Activated T-cell treated with anti-CD3 and anti-CD28 coated beads, Interleukin-2, amount 50 U/mL, for 24 hours (primary cell): ENCODE results near the gene CARD11.

Source experiments
- DNase-seq: peaks from one replicate; pipeline ENCODE4 v3.0.0-alpha.2; 2020
- H3K27ac Mint-ChIP-seq: 2 replicates; pipeline ENCODE4 v1.8.0; 2020; ENCODE audit warnings: mild to moderate bottlenecking, mixed read lengths
- H3K27me3 Mint-ChIP-seq: 2 replicates; pipeline ENCODE4 v1.8.0; 2020; ENCODE audit warnings: mixed read lengths
- H3K36me3 Mint-ChIP-seq: 2 replicates; pipeline ENCODE4 v1.8.0; 2020; ENCODE audit warnings: low read depth, mixed read lengths
- H3K4me1 Mint-ChIP-seq: 2 replicates; pipeline ENCODE4 v1.8.0; 2020; ENCODE audit warnings: low read depth, mixed read lengths
- H3K4me3 Mint-ChIP-seq: 2 replicates; pipeline ENCODE4 v1.8.0; 2020; ENCODE audit warnings: mild to moderate bottlenecking, moderate library complexity, mixed read lengths
- H3K9me3 Mint-ChIP-seq: 2 replicates; pipeline ENCODE4 v1.8.0; 2020; ENCODE audit warnings: mixed read lengths

CARD11 gene

DNA sequence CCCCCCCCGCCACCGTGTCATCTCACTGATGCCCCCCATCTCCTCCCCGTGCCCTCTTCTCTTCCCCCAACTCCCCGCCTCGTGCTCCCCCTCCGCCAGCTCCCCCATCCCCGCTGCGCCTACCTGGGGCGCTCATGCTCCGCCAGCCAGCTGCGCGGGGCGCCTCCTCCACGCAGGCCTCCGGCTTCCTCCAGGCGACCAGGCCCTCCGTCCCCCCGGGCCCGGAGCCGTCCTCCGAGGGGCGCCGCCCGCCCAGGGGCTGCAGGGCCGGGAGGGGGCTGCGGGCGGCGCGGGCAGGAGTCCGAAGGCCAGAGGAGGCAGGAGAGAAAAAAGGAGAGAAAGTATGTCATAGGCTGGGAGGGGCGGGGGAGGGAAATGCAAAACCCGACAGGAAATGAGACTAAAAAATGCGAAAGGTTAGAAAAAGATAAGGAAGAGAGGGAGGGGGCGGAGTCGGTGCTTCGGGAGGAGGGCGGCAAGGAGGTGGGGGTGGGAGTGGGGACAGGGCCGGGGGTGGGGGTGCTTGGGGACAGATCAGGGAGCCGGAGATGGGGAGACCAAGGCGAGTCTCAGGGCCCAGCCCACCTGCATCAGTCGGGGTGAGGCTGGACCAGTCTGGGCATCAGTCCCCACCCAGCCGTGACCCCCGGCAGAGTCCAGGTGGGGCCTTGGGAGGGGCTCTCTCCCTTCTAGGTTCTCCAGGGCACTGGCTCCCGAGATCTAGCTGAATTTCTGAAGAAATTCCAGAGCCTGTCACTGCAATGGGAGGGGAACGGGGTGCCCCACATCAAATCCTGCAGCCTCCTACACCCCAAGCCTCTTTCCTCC is at the start of gene CARD11:
CARD11 (minus strand) TSS at position 324 of the 828 bp plus-strand sequence. CDS start 85,361 bp downstream, outside the sequence.
- H3K27me3 Mint-ChIP-seq: no peaks in the 10 kb centered on the region
- peak within 1 kb of the TSS; percentile 97 for H3K27ac Mint-ChIP-seq
- peaks cover 38% of the 10 kb centered on the region for H3K36me3 Mint-ChIP-seq
- no peaks in the 10 kb centered on the region for H3K9me3 Mint-ChIP-seq
- H3K4me3 Mint-ChIP-seq: peak within 1 kb of the TSS; percentile 97
- peaks cover 47% of the 10 kb centered on the region for H3K4me1 Mint-ChIP-seq
- DNase-seq: peak; percentile 78

DNA sequence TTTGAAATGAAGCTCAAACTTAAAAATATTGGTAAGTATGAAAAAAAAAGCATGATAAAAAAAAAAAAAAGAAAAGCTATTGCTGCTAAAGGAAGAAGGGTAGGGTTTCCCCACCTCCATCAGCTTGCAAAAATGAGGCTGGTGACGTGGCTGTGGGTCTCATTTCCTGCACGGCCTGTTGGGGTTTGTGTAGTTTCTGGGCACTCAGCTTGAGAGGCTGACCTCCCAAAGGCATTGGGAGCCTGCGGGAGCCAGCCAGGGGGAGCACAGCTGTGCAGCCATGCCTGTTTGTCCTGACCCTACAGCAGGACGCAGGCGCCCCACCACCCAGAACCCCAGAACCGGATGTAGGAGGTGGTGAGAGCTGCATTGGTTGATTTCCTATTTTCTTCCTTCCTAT is 48.8 kb upstream of the CARD11 start:
- H3K9me3 Mint-ChIP-seq: no peaks in the 10 kb centered on the region
- peaks cover 75% of the 10 kb centered on the region for H3K4me1 Mint-ChIP-seq
- peak overlapping the region; percentile 91 for H3K27ac Mint-ChIP-seq
- peak; percentile 74 for DNase-seq
- H3K4me3 Mint-ChIP-seq: peak overlapping the region; percentile 50
- no peaks in the 10 kb centered on the region for H3K27me3 Mint-ChIP-seq
- no peaks in the 10 kb centered on the region for H3K36me3 Mint-ChIP-seq

DNA sequence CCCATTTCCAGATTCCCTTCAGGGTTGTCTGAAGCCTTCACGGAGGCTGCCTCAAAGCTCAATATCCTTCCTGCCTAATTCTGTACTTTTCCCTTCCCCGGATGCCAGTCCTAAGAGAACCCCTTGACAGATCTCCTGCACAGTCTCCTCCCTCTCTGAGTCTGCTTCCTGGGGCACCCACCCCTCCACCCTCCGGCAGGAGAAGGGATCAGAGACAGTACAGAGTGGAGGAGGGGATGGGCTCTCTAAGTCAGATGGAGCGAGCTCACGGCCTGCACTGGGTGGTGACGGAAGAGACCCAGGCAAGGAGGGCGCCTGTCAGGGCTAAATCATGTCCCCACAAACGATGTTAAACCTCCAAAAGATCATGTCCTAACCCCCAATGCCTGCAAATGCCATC is 48.0 kb upstream of the CARD11 start:
- DNase-seq: no peak
- H3K27ac Mint-ChIP-seq: peak overlapping the region; percentile 91
- no peaks in the 10 kb centered on the region for H3K36me3 Mint-ChIP-seq
- peak overlapping the region; percentile 2 for H3K4me3 Mint-ChIP-seq
- no peaks in the 10 kb centered on the region for H3K9me3 Mint-ChIP-seq
- H3K27me3 Mint-ChIP-seq: no peaks in the 10 kb centered on the region
- peaks cover 67% of the 10 kb centered on the region for H3K4me1 Mint-ChIP-seq

DNA sequence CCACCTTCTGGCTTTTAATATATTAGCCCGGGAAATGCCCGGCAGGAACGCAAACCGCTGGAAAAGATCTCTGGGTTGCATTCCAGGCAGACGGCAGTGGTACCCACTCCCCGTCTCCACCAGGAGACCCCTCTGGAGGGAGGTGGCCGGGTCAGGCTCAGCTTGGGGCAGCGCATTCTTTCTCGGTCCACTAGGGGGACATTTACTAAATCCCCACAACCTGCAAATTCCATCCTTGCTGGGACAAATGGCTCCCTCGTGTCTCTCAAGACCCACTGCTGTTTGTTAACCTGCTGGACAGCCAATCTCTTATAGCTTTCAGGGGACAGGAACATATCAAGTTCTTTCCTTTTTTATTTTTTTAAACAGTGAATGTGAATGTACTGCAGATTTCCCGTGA is 45.8 kb upstream of the CARD11 start:
- no peaks in the 10 kb centered on the region for H3K9me3 Mint-ChIP-seq
- no peak overlapping the region for H3K27ac Mint-ChIP-seq
- H3K36me3 Mint-ChIP-seq: no peaks in the 10 kb centered on the region
- no peaks in the 10 kb centered on the region for H3K27me3 Mint-ChIP-seq
- DNase-seq: no peak
- peaks cover 47% of the 10 kb centered on the region for H3K4me1 Mint-ChIP-seq
- H3K4me3 Mint-ChIP-seq: no peak overlapping the region

DNA sequence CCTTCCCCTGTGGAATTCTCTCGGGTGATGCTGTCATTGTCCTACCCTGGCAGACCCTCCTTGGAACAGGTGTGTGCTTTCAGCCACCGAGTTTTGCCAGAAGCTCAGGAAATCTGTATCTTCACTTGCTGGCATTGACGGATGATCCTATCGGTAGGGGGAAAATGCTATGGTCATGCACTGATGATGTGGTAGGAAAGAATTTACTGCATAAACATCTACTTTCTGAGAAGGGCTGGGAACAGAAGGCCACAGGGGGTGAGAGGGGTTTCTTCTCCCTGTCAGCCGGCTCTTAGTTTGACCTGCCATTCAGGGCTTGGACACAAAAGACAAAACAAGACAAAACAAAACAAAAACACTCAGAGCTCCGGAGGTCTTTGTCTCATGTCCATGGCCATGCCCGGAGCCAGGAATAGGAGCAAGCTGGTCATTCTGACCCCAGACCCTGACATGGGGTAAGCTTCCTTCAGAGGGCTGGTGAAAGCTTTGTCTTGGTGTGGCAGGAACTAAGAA is 43.6 kb upstream of the CARD11 start:
- Mint-ChIP-seq H3K4me3 (no peak overlapping the region), H3K4me1 (peaks cover 28% of the 10 kb centered on the region), H3K27ac (no peak overlapping the region), H3K27me3 (no peaks in the 10 kb centered on the region), H3K36me3 (no peaks in the 10 kb centered on the region), H3K9me3 (no peaks in the 10 kb centered on the region)
- DNase-seq: no peak

DNA sequence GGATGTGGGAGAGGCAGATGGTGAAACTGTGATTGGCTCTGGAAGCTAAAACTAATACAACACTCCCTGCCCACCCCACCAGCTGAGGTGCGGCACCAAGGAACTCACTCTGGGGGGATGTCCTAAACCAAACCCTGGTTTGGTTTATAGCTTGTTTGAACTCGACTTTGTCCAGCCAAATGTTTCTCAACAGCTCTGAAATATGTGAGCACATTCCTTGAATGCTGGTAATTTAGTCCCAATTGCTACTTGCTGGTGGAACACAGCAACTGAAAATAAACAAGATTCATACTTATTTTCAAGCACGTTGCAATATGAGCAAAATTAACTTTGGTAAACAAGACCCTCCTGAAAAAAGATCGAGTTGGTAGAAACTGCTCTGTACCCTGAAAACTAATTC is 39.7 kb upstream of the CARD11 start:
- H3K4me1 Mint-ChIP-seq: no peaks in the 10 kb centered on the region
- H3K36me3 Mint-ChIP-seq: no peaks in the 10 kb centered on the region
- no peaks in the 10 kb centered on the region for H3K9me3 Mint-ChIP-seq
- DNase-seq: no peak
- no peak overlapping the region for H3K27ac Mint-ChIP-seq
- H3K27me3 Mint-ChIP-seq: no peaks in the 10 kb centered on the region
- no peak overlapping the region for H3K4me3 Mint-ChIP-seq

DNA sequence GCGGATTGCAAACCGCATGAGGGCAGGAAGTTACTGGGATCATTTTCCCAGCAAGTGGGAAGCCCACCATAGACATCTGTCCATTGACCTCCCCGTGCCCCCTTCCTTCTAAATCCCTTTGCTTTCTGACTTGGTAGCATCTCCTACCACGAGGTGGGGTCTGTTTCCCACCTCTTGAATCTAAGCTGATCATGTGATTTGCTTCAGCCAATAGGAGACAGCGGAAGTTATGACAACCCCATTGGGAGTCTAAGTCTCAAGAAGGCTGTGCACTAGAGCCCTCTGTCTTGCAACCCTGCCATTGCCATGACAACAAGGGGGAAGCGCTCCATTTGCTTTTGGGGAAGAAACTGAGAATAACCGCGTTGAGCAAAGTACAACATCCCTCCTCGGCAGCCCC is 39.2 kb upstream of the CARD11 start:
- H3K4me1 Mint-ChIP-seq: no peaks in the 10 kb centered on the region
- no peaks in the 10 kb centered on the region for H3K36me3 Mint-ChIP-seq
- H3K27ac Mint-ChIP-seq: no peak overlapping the region
- H3K27me3 Mint-ChIP-seq: no peaks in the 10 kb centered on the region
- DNase-seq: no peak
- no peak overlapping the region for H3K4me3 Mint-ChIP-seq
- no peaks in the 10 kb centered on the region for H3K9me3 Mint-ChIP-seq

DNA sequence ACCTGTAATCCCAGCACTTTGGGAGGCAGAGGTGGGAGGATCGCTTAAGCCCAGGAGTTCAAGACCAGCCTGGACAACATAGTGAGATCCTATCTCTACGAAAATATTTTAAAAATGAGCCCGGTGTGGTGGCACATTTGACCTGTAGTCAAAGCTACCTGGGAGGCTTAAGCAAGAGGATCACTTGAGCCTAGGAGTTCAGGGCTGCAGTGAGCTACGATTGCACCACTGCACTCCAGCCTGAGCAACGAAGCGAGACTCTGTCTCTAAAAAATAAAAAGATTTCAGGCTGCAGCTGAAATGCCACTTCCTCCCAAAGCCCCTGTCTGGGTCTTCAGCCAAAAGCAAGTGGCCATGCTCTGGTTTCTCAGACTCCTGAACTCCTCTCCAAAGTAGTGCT is 38.7 kb upstream of the CARD11 start:
- no peaks in the 10 kb centered on the region for H3K4me1 Mint-ChIP-seq
- H3K36me3 Mint-ChIP-seq: no peaks in the 10 kb centered on the region
- H3K4me3 Mint-ChIP-seq: no peak overlapping the region
- H3K27me3 Mint-ChIP-seq: no peaks in the 10 kb centered on the region
- no peak overlapping the region for H3K27ac Mint-ChIP-seq
- no peaks in the 10 kb centered on the region for H3K9me3 Mint-ChIP-seq
- no peak for DNase-seq

DNA sequence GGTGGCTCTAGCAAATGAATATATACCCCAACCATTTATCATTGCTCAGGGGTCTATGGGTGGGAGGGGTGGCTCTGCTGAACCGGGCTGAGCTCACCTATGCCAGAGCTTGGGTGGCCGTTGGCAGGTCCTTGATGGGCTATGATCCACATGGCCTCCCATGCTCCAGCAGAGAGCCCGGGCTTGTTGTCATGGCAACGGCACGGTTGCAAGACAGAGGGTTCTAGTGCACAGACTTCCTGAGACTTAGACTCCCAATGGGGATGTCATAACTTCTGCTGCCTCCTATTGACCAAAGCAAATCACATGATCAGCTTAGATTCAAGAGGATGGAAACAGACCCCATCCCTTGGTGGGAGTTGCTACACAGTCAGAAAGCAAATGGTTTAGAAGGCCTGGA is 36.4 kb upstream of the CARD11 start:
- no peaks in the 10 kb centered on the region for H3K27me3 Mint-ChIP-seq
- peaks cover 13% of the 10 kb centered on the region for H3K9me3 Mint-ChIP-seq
- no peak for DNase-seq
- no peak overlapping the region for H3K4me3 Mint-ChIP-seq
- no peaks in the 10 kb centered on the region for H3K36me3 Mint-ChIP-seq
- no peak overlapping the region for H3K27ac Mint-ChIP-seq
- no peaks in the 10 kb centered on the region for H3K4me1 Mint-ChIP-seq

DNA sequence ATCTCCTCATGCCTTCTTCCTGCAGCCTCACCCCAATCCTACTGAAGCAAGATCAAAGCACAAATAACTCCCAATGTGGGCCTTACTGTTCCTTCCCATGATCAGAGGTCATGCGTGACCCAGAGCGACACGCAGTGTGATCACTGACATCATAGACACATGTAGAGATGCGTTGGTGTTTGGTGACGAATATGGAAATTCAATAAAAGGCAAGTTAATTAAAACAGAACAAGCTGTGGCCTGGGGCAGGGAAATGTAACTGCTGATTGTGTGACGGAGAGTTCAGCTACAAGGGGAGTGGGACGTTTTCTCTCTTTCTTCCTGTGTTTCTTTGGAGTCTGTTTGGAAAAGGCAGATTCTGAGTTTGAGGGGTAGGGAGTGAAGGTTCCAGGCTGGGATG is 34.8 kb upstream of the CARD11 start:
- Mint-ChIP-seq H3K4me3 (no peak overlapping the region), H3K4me1 (peaks cover 3% of the 10 kb centered on the region), H3K36me3 (no peaks in the 10 kb centered on the region), H3K27ac (no peak overlapping the region), H3K27me3 (no peaks in the 10 kb centered on the region), H3K9me3 (peaks cover 14% of the 10 kb centered on the region)
- no peak for DNase-seq

DNA sequence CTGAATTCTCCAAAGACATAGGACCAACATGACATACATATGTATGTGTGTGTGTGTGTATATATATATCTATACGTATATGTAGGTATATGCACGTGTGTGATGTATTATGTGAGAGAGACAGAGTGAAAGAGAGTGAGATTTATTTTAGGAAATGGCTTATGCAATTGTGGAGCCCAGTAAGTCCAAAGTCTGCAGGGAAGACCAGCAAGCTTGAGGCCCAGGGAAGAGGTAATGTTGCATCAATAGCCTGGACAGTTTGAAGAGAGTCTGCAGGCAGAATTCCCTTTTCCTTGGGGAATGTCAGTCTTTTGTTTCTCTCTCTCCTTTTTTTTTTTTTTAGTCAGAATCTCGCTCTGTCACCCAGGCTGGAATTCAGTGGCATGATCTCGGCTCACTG is 33.0 kb upstream of the CARD11 start:
- Mint-ChIP-seq H3K27ac (no peak overlapping the region), H3K36me3 (no peaks in the 10 kb centered on the region), H3K4me3 (no peak overlapping the region), H3K27me3 (no peaks in the 10 kb centered on the region), H3K9me3 (peaks cover 14% of the 10 kb centered on the region), H3K4me1 (peaks cover 3% of the 10 kb centered on the region)
- DNase-seq: no peak

DNA sequence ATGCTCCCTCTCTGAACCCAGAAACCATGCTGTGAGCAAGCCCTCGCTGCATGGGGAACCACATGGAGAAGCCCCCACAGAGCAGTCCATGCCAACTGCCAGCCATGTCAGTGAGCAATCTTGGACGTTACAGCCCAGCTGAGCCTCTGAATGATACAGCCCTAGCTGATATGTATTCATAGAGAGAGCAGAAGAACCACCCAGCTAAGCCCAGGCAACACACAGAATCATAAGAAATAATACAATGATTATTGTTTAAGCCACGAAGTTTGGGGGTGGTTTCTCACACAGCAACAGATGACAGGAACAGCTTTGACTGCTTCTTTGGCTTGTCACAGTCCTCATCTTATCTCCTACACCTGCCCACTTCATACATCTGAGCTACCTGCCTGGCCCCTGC is 32.5 kb upstream of the CARD11 start:
- Mint-ChIP-seq H3K4me1 (peaks cover 3% of the 10 kb centered on the region), H3K4me3 (no peak overlapping the region), H3K9me3 (peaks cover 17% of the 10 kb centered on the region), H3K36me3 (no peaks in the 10 kb centered on the region), H3K27ac (no peak overlapping the region), H3K27me3 (no peaks in the 10 kb centered on the region)
- DNase-seq: no peak

DNA sequence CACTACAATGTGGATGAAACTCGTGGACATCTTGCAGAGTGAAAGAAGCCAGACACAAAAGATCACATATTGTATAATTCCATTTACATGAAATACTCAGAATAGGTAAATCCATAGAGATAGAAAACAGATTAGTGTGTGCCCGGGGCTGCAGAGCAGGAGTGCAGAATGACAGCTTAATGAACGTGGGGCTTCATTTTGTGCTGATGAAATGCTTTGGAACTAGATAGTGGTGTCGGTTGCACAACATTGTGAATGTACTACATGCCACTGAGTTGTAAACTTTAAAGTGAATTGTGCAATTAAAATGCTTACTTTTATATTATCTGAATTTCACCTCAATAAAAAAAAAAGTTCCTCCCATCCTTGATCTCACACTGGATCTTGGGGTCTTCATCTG is 31.8 kb upstream of the CARD11 start:
- peaks cover 3% of the 10 kb centered on the region for H3K4me1 Mint-ChIP-seq
- H3K27ac Mint-ChIP-seq: no peak overlapping the region
- no peaks in the 10 kb centered on the region for H3K36me3 Mint-ChIP-seq
- DNase-seq: no peak
- H3K9me3 Mint-ChIP-seq: peaks cover 25% of the 10 kb centered on the region
- no peak overlapping the region for H3K4me3 Mint-ChIP-seq
- H3K27me3 Mint-ChIP-seq: no peaks in the 10 kb centered on the region

DNA sequence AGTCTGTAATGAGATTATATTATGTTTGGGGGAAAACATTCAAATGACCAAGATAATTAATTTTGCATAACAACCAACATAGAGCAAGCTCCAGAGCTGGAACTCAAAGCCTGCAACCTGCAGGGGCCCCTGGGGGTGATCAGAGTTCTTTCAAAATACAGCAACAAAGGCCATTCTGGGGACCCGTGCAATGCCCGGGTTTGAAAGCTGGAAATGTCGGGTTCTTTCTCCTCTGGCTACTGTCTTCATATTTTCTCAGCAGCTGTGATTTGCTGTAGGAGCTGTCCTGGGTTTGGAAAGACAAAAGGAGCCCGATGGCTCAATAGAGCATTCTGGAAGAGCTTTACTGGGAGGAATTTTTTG is 30.8 kb upstream of the CARD11 start:
- H3K4me3 Mint-ChIP-seq: no peak overlapping the region
- DNase-seq: no peak
- H3K27me3 Mint-ChIP-seq: no peaks in the 10 kb centered on the region
- H3K9me3 Mint-ChIP-seq: peaks cover 30% of the 10 kb centered on the region
- peaks cover 12% of the 10 kb centered on the region for H3K4me1 Mint-ChIP-seq
- H3K36me3 Mint-ChIP-seq: no peaks in the 10 kb centered on the region
- H3K27ac Mint-ChIP-seq: no peak overlapping the region

DNA sequence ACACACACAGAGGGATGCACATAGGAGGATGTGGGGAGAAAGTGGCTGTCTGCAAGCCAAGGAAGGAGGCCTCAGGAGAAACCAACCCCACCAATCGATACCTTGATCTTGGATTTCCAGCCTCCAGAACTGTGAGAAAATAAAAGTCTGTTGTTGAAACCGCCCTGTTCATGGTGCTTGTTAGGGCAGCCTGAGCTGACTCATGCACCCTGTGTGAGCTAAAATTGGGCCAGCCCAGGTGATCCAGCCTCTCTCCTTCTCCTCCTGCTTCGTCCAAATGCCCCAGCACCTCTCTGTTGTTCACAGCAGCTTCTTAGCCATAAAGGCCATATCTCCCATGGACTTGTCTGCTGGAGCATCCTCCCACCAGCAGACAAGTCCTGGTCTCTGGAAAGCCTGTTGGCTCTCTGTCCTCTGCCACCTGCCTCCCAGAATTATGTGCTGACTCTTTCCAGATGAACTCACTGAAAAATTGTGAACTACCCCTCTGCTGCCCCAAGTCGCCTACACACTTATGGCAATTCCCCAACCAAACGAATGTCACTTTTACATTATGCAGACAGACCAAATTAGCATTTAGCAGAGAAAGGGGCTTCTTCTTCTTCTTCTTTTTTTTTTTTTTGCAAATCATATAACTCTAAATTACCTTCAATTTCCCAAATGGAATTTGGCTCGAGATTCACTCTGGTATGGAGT is 30.2 kb upstream of the CARD11 start:
- Mint-ChIP-seq H3K27ac (no peak overlapping the region), H3K27me3 (no peaks in the 10 kb centered on the region), H3K4me1 (peaks cover 17% of the 10 kb centered on the region), H3K4me3 (no peak overlapping the region), H3K36me3 (no peaks in the 10 kb centered on the region), H3K9me3 (peaks cover 30% of the 10 kb centered on the region)
- DNase-seq: no peak
